Brain microvascular endothelial cell (primary cell): ENCODE measurements around the gene PPIB.
"Not testable (repeated sequence)": the region's sequence is repeated elsewhere in the genome, so short reads cannot be mapped to it uniquely, and the experiment has no call there.

Experiments used
- DNase-seq: peaks from one replicate; pipeline ENCODE4 v3.0.0-alpha.2; 2020
- H3K27ac ChIP-seq: fragments of 250-450 bp; sonication (Bioruptor Pico); 2 replicates; pipeline ENCODE4 v1.5.1; 2020; ENCODE audit warnings: mild to moderate bottlenecking, moderate library complexity
- H3K27me3 ChIP-seq: fragments of 250-450 bp; sonication (Bioruptor Pico); replicated peaks from 2 replicates; pipeline ENCODE4 v1.5.1; 2020; ENCODE audit warnings: mild to moderate bottlenecking
- H3K36me3 ChIP-seq: fragments of 250-450 bp; sonication (Bioruptor Pico); replicated peaks from 2 replicates; pipeline ENCODE4 v1.5.1; 2020; ENCODE audit warnings: mild to moderate bottlenecking
- H3K4me3 ChIP-seq: 2 replicates; pipeline ENCODE4 v1.5.1; 2011; ENCODE audit warnings: low read depth, mild to moderate bottlenecking, control low read depth, low read length, moderate library complexity
- in situ Hi-C: cut with HindIII; loops from 2 replicates; pipeline ENCODE4 v1.10.0; 2017; ENCODE audit warnings: low sequenced_read_pairs, low pct_ligation_motif_present
- TF ChIP-seq, protein P1 (sequence below): IDR thresholded peaks from 2 replicates; pipeline ENCODE4 v1.5.1; 2011; ENCODE audit warnings: low read depth, mild to moderate bottlenecking, moderate library complexity, low read length, control low read depth, inconsistent platforms; ENCODE audit errors: missing control alignments

PPIB gene

GRCh38 chr15:64130159-64130558, 32.7 kb downstream of the PPIB start:
- TF ChIP-seq, protein P1, sequence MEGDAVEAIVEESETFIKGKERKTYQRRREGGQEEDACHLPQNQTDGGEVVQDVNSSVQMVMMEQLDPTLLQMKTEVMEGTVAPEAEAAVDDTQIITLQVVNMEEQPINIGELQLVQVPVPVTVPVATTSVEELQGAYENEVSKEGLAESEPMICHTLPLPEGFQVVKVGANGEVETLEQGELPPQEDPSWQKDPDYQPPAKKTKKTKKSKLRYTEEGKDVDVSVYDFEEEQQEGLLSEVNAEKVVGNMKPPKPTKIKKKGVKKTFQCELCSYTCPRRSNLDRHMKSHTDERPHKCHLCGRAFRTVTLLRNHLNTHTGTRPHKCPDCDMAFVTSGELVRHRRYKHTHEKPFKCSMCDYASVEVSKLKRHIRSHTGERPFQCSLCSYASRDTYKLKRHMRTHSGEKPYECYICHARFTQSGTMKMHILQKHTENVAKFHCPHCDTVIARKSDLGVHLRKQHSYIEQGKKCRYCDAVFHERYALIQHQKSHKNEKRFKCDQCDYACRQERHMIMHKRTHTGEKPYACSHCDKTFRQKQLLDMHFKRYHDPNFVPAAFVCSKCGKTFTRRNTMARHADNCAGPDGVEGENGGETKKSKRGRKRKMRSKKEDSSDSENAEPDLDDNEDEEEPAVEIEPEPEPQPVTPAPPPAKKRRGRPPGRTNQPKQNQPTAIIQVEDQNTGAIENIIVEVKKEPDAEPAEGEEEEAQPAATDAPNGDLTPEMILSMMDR = no peak
- H3K36me3 ChIP-seq = peaks cover 86% of the 10 kb centered on the region
- H3K27me3 ChIP-seq = no peaks in the 10 kb centered on the region
- no peak overlapping the region for H3K27ac ChIP-seq
- no peak overlapping the region for H3K4me3 ChIP-seq
- in situ Hi-C loops = no loop called here
- no peak for DNase-seq

- peaks cover 78% of the 10 kb centered on the region for H3K36me3 ChIP-seq
- DNase-seq = no peak
- in situ Hi-C loops = no loop called here
- no peaks in the 10 kb centered on the region for H3K27me3 ChIP-seq
- TF ChIP-seq, protein P1 = no peak
- H3K27ac ChIP-seq = no peak overlapping the region
- H3K4me3 ChIP-seq = no peak overlapping the region
These were observed 35.1 kb downstream of the PPIB start for GRCh38 chr15:64127521-64128270.

- Histone ChIP-seq H3K27ac (no peak overlapping the region), H3K27me3 (no peaks in the 10 kb centered on the region), H3K4me3 (no peak overlapping the region), H3K36me3 (peaks cover 71% of the 10 kb centered on the region)
- in situ Hi-C loops = no loop called here
- TF ChIP-seq, protein P1 = no peak
- DNase-seq = no peak
These were observed 36.8 kb downstream of the PPIB start for GRCh38 chr15:64125978-64126377.

DNA sequence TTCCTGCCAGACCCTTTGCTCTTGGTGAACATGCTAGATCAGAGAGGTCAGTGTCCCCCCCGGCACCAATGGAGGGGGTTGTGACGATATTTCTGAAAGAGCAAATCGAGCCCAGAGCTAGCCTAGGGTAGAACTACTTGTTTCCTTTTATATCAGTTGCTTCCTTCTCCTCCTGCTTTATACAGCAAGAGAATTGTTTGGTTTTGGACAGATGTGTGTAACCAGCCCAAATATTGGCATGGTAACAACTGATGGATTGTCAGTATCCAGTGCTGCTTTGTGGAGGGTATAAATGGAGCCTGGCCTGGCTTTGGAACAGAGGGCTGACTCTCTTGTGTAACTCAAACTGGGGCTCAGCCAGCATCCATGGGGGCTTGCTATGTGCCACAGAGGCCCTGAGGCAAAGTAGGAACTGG, 39.9 kb downstream of the PPIB start:
- Histone ChIP-seq H3K4me3 (no peak overlapping the region), H3K27me3 (no peaks in the 10 kb centered on the region), H3K27ac (no peak overlapping the region), H3K36me3 (peaks cover 66% of the 10 kb centered on the region)
- DNase-seq = no peak
- in situ Hi-C loops = no loop called here
- TF ChIP-seq, protein P1 = no peak

DNA sequence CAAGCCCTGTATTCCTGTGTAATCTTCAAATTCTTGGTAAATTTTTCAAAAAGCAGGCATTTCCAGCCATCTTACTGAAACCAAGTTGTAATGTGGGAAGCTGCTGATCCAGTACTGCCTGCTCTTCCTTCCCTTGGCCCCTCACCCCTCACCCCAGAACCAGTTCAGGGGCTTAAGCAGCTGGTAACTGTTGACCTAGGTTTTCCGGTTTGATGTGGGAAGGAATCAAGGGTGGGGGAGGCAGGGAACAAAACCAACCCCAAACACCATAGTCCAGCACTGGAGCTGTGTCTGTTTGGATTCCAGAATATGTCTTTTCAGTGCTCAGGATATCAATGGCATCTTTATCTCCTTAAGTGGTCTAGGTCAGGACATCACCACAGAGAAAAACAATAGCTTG, 40.4 kb downstream of the PPIB start:
- in situ Hi-C loops = no loop called here
- TF ChIP-seq, protein P1 = no peak
- Histone ChIP-seq H3K36me3 (peaks cover 66% of the 10 kb centered on the region), H3K27ac (no peak overlapping the region), H3K27me3 (no peaks in the 10 kb centered on the region), H3K4me3 (no peak overlapping the region)
- DNase-seq = no peak

DNA sequence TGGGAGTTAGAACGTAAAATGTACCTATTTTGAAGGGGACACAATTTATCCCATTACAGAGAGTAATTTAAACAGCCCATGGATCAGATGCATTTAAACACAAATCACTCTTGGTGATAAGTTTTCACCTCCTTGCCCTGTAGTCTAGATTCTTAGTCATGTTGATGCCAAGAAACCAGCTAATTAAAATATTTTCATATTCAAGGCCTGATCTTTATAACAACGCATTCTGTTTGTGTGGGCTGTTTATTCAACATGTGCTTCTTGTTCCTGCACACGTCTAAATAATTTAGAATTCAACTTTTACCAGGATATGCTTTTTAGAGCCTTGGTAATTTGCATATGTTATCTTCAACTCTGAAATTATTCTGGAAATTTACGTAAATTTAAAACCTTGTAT, 41.2 kb downstream of the PPIB start:
- H3K27ac ChIP-seq = no peak overlapping the region
- no peak for DNase-seq
- H3K27me3 ChIP-seq = no peaks in the 10 kb centered on the region
- TF ChIP-seq, protein P1 = no peak
- no peak overlapping the region for H3K4me3 ChIP-seq
- in situ Hi-C loops = no loop called here
- H3K36me3 ChIP-seq = peaks cover 58% of the 10 kb centered on the region

GRCh38 chr15:64120322-64120721, 42.5 kb downstream of the PPIB start:
- H3K27ac ChIP-seq, in situ Hi-C loops, H3K4me3 ChIP-seq: not testable (repeated sequence)

More at GRCh38 chr15:64120322-64120721, 42.5 kb downstream of the PPIB start:
- peaks cover 55% of the 10 kb centered on the region for H3K36me3 ChIP-seq
- not testable (repeated sequence) for DNase-seq, H3K27me3 ChIP-seq
